ENCODE results near the gene GBA2. TPM values are rescaled to one million over a fixed set of nuclear protein-coding genes. Genes with fewer than 3 reads are reported as not detected.

GBA2 gene
- polyA plus RNA-seq, 1 of the 3 experiments (the other 2 are of a cell fraction): 71.5 TPM

DNA sequence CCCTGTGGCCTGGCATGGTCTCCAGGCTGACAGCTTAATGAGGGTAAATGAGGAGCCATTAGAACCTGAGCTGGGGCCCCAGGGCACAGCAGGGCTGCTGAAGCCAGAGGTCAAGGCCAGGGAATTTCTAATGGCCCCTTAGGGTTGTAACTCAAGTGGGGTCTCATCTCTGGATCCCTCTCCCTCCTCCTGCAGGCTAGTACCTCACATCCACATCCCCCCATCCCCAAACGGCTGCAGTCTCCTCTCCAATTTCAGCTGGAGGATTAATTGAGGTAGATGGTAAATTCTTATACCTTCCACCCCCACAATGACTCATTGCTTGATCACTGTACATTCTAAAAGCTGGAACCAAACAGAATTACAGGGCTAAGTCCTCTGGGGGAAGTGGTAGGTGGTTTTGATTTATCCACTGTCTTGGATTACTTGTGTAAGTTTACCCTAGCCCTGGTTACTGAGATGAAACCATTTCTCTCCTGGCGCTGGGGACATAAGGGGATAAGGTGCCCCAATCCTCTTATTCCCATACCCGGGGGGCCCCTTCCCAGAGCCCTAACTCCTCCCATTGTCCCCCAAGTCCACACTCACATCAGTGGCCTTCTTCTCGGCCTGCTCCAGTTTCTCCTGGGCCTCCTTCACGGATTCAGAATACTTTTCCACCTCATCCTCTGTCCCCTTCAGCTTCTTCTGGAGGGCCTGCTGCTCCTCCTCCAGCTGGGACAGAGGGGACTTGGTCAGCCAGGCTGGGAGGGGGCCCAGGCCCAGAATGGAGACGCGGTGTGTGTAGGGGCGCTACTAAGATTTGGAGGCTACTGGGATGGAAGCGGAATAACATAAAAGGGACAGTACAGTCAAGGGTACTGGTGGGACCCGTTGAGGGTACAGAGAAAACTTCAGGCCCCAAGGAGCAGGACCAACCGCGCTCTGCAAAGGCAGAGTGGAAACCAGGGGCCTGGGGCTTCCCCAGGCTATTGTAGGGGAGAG lies 60.2 kb downstream of the GBA2 start (continued):
- peak; percentile 55; the same call in 1 of the 2 replicates for TF ChIP-seq TAF1 (IDR thresholded peaks at IDR 0.05; ENCODE audit: borderline replicate concordance, low read depth, low read length)
- TF ChIP-seq SIN3A (IDR thresholded peaks at IDR 0.05; ENCODE audit: borderline replicate concordance, low read depth, low read length): no peak
- TF ChIP-seq YY1 (IDR thresholded peaks at IDR 0.05; ENCODE audit: low read depth): peak; percentile 52; the same call in 1 of the 2 replicates
- TF ChIP-seq, protein P1, sequence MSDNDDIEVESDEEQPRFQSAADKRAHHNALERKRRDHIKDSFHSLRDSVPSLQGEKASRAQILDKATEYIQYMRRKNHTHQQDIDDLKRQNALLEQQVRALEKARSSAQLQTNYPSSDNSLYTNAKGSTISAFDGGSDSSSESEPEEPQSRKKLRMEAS (IDR thresholded peaks at IDR 0.05; ENCODE audit: low read depth): no peak
- no peak for TF ChIP-seq EZH2phosphoT487 (IDR thresholded peaks at IDR 0.05; ENCODE audit: borderline replicate concordance, low read depth)
- peak; percentile 39; the same call in 1 of the 2 replicates for TF ChIP-seq TEAD4 (IDR thresholded peaks at IDR 0.05; ENCODE audit: borderline replicate concordance, insufficient read depth)
- no peak for TF ChIP-seq RCOR1 (IDR thresholded peaks at IDR 0.05; ENCODE audit: low read length)
- TF ChIP-seq FOSL2 (IDR thresholded peaks at IDR 0.05; ENCODE audit: borderline replicate concordance, low read depth): peak; percentile 92
- no peak for TF ChIP-seq SMC3 (IDR thresholded peaks at IDR 0.05; ENCODE audit: low read depth, low read length)
- TF ChIP-seq, protein P2, sequence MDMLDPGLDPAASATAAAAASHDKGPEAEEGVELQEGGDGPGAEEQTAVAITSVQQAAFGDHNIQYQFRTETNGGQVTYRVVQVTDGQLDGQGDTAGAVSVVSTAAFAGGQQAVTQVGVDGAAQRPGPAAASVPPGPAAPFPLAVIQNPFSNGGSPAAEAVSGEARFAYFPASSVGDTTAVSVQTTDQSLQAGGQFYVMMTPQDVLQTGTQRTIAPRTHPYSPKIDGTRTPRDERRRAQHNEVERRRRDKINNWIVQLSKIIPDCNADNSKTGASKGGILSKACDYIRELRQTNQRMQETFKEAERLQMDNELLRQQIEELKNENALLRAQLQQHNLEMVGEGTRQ (IDR thresholded peaks at IDR 0.05; ENCODE audit: borderline replicate concordance, low read depth, low read length): no peak
- no peak for TF ChIP-seq CHD2 (IDR thresholded peaks at IDR 0.05; ENCODE audit: low read length, partially characterized antibody)
- no peak for TF ChIP-seq RFX5 (IDR thresholded peaks at IDR 0.05; ENCODE audit: low read length)
- TF ChIP-seq FOXJ3 (CRISPR knock-in tag; IDR thresholded peaks at IDR 0.05): no peak
- no peak for TF ChIP-seq IRF3 (IDR thresholded peaks at IDR 0.05; ENCODE audit: low read depth, low read length)
- no peak for TF ChIP-seq GATA2 (CRISPR knock-in tag; IDR thresholded peaks at IDR 0.05)
- no peak for TF ChIP-seq MXI1 (IDR thresholded peaks at IDR 0.05; ENCODE audit: low read depth, low read length)
- TF ChIP-seq FOXM1 (IDR thresholded peaks at IDR 0.05; ENCODE audit: low read depth): no peak
- TF ChIP-seq TCF12 (IDR thresholded peaks at IDR 0.05): peak; percentile 62; the same call in 1 of the 2 replicates
- no peak for TF ChIP-seq CTCF (IDR thresholded peaks at IDR 0.05)
- no peak for TF ChIP-seq USF1 (IDR thresholded peaks at IDR 0.05; ENCODE audit: borderline replicate concordance, low read depth)
- peak in 1 of 2 experiments; percentile 30; a peak in 1 of 4 replicates for TF ChIP-seq EP300 (IDR thresholded peaks at IDR 0.05; ENCODE audit: borderline replicate concordance in 1 of 2, low read depth in 1 of 2, low read length in 1 of 2)
- TF ChIP-seq POLR2AphosphoS5 (IDR thresholded peaks at IDR 0.05; ENCODE audit: low read depth, low read length): peak; percentile 70; the same call in 1 of the 2 replicates

All from SK-N-SH (cell line).